ENCODE measurements around the gene PIH1D2. TPM values are rescaled to one million over a fixed set of nuclear protein-coding genes. Genes with fewer than 3 reads are reported as not detected.

Gene PIH1D2
- total and polyA plus RNA-seq, 10 of the 15 experiments (the other 5 are each of a cell fraction or from before 2014, with no cell fraction given), result 0.51 to 3.0 (median 1.5) TPM

DNA sequence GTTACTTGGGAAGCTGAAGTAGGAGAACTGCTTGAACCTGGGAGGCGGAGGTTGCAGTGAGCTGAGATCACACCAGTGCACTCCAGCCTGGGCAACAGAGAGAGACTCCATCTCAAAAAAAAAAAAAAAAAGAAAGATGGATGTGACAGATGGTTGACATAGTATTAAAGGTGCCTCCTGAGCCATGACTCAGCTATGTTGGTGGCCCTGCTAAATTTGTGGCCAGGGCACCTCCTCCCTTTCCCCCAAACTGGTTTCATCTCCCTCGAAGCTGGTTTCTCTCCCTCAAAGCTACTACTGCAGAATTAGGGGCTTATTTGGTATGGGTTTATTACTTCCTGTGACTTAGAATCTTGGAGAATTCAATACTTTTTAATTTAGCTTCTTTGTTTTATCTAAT lies 44.4 kb upstream of the PIH1D2 start:
- SMC1A ChIA-PET (ENCODE audit: uncharacterized antibody, unreplicated experiment), result interaction anchor here (1.3 to 1.7 kb wide), 2 partner anchors 10 to 162 kb away, joined by 4 read pairs; no protein-coding TSS in a partner anchor
- DNase-seq (ENCODE audit: low read depth, low spot score) (no peak), ATAC-seq (0 out of 3 replicates have a peak, but pooled peaks have one; percentile 30), FAIRE-seq (no peak)
- Histone ChIP-seq H3K9me3 (replicated peaks; ENCODE audit: control insufficient read depth, insufficient read depth, low read length) (no peaks in the 10 kb centered on the region; the same call in 2 of the 3 replicates), H3K9ac (ENCODE audit: control insufficient read depth, insufficient read depth, low read length) (no peak overlapping the region), H3K36me3 (ENCODE audit: control insufficient read depth in 2 of 2, insufficient read depth in 2 of 2, low read length in 1 of 2) (no peaks in the 10 kb centered on the region), H3K4me2 (ENCODE audit: control insufficient read depth, insufficient read depth) (no peak overlapping the region), H3K79me2 (ENCODE audit: control insufficient read depth, insufficient read depth, low read length) (no peaks in the 10 kb centered on the region), H3K27me3 (replicated peaks in 1 of 2; ENCODE audit: control insufficient read depth in 2 of 2, insufficient read depth in 2 of 2, low read length in 1 of 2) (no peaks in the 10 kb centered on the region), H3K4me1 (ENCODE audit: control insufficient read depth, insufficient read depth, low read length) (peaks cover 10% of the 10 kb centered on the region), H2AFZ (ENCODE audit: control insufficient read depth, low read depth, low read length) (no peak overlapping the region), H4K20me1 (ENCODE audit: control insufficient read depth, insufficient read depth) (no peaks in the 10 kb centered on the region), H3K27ac (ENCODE audit: control insufficient read depth, insufficient read depth) (no peak overlapping the region), H3K4me3 (no peak overlapping the region)
- 50% methylated on average over 2 of the region's 2 CpGs for WGBS (ENCODE audit: insufficient coverage, insufficient replicate concordance, low lambda C conversion rate, missing lambda C conversion rate)
- in situ Hi-C loops (cut with MboI), result no loop called here
- RAD21 ChIA-PET (ENCODE audit: unreplicated experiment), result no interaction called here
- intact Hi-C loops (cut with micrococcal nuclease; ENCODE audit: unreplicated experiment), result no loop called here
- POLR2A ChIA-PET, result interaction anchor here (0.6 kb wide), 1 partner anchor 78 kb away, joined by 3 read pairs; no protein-coding TSS in a partner anchor
- CTCF ChIA-PET, result no interaction called here
- no TSS peak for BruUV-seq (replicated peaks)
- TF ChIP-seq RFX5 (IDR thresholded peaks at IDR 0.05; ENCODE audit: low read depth, low read length), result no peak
- TF ChIP-seq E4F1 (IDR thresholded peaks at IDR 0.05; ENCODE audit: borderline replicate concordance, partially characterized antibody), result no peak
- no peak for TF ChIP-seq ZBTB11 (CRISPR knock-in tag; IDR thresholded peaks at IDR 0.05)
- TF ChIP-seq ZBED1 (IDR thresholded peaks at IDR 0.05; ENCODE audit: borderline replicate concordance), result no peak
- TF ChIP-seq BMI1 (IDR thresholded peaks at IDR 0.05; ENCODE audit: borderline replicate concordance), result no peak
- no peak for TF ChIP-seq TARDBP (IDR thresholded peaks at IDR 0.05; ENCODE audit: borderline replicate concordance)
- TF ChIP-seq NRF1 (conservative IDR thresholded peaks at IDR 0.05; ENCODE audit: low read depth, low read length), result no peak
- no peak for TF ChIP-seq MYB (IDR thresholded peaks at IDR 0.05; ENCODE audit: borderline replicate concordance, low read depth, low read length)
- no peak for TF ChIP-seq SP1 (IDR thresholded peaks at IDR 0.05; ENCODE audit: low read depth, low read length)
- no peak for TF ChIP-seq BHLHE40 (IDR thresholded peaks at IDR 0.05; ENCODE audit: borderline replicate concordance in 1 of 2, low read depth in 2 of 2, low read length in 1 of 2)
- TF ChIP-seq, protein P1, sequence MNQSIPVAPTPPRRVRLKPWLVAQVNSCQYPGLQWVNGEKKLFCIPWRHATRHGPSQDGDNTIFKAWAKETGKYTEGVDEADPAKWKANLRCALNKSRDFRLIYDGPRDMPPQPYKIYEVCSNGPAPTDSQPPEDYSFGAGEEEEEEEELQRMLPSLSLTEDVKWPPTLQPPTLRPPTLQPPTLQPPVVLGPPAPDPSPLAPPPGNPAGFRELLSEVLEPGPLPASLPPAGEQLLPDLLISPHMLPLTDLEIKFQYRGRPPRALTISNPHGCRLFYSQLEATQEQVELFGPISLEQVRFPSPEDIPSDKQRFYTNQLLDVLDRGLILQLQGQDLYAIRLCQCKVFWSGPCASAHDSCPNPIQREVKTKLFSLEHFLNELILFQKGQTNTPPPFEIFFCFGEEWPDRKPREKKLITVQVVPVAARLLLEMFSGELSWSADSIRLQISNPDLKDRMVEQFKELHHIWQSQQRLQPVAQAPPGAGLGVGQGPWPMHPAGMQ (IDR thresholded peaks at IDR 0.05; ENCODE audit: borderline replicate concordance), result no peak
- TF ChIP-seq BRCA1 (IDR thresholded peaks at IDR 0.05; ENCODE audit: low read depth, low read length), result no peak
- TF ChIP-seq STAT1 (conservative IDR thresholded peaks at IDR 0.05), result no peak
- no peak for TF ChIP-seq EZH2 (IDR thresholded peaks at IDR 0.05; ENCODE audit: borderline replicate concordance, control insufficient read depth, low read depth, low read length)
- no peak for TF ChIP-seq E2F4 (IDR thresholded peaks at IDR 0.05; ENCODE audit: low read depth, low read length)
- no peak for TF ChIP-seq ZNF217 (IDR thresholded peaks at IDR 0.05)
- TF ChIP-seq SMARCA5 (IDR thresholded peaks at IDR 0.05), result no peak
- no peak for TF ChIP-seq RB1 (IDR thresholded peaks at IDR 0.05; ENCODE audit: borderline replicate concordance)

Data from GM12878 (cell line).